Panc1 (cell line): ENCODE results near the gene ATR. TPM values are rescaled to one million over a fixed set of nuclear protein-coding genes. Genes with fewer than 3 reads are reported as not detected.
"Not testable (repeated sequence)": the region's sequence is repeated elsewhere in the genome, so short reads cannot be mapped to it uniquely, and the experiment has no call there.

ENCODE experiments used
- ATAC-seq: fragments of 200-7000 bp; cut with Tn5 transposase; 2 replicates; pipeline ENCODE4 v1.9.1; 2020; ENCODE audit warnings: mild to moderate bottlenecking, moderate library complexity
- BruUV-seq: library from RNA; stranded (reverse); fragments of 400-500 nt; replicated peaks from 2 replicates; lab custom pipeline; 2021; lab: Mats Ljungman, UMichigan
- CTCF ChIA-PET: fragments of 300-600 bp; sonication (Branson Sonifier 250); formaldehyde crosslinking; loops from one replicate; lab custom pipeline; 2022; ENCODE audit warnings: antibody characterized with exemption; lab: Charles Lee
- POLR2A ChIA-PET: fragments of 300-600 bp; sonication (Branson Sonifier 250); formaldehyde crosslinking; loops from one replicate; lab custom pipeline; 2022; ENCODE audit warnings: antibody characterized with exemption; lab: Charles Lee
- DNase-seq: peaks from one replicate; pipeline ENCODE4 v3.0.0-alpha.2; 2010; ENCODE audit warnings: low read depth, low spot score
- H3K27ac ChIP-seq: 2 replicates; pipeline ENCODE4 v1.5.1; 2011; ENCODE audit warnings: mild to moderate bottlenecking, low read length, inconsistent platforms
- H3K27me3 ChIP-seq: fragments of 200-500 bp; sonication (Bioruptor generic); 2 replicates; pipeline ENCODE4 v1.6.0; 2014; ENCODE audit warnings: low read length, inconsistent platforms; ENCODE audit not compliant: control insufficient read depth, insufficient read depth
- H3K36me3 ChIP-seq: fragments of 200-500 bp; sonication (Bioruptor generic); 2 replicates; pipeline ENCODE4 v1.5.1; 2014; ENCODE audit warnings: inconsistent platforms, mild to moderate bottlenecking, low read length, moderate library complexity; ENCODE audit not compliant: control insufficient read depth, insufficient read depth
- H3K4me1 ChIP-seq: 2 replicates; pipeline ENCODE4 v1.5.1; 2011; ENCODE audit warnings: inconsistent platforms, mild to moderate bottlenecking, low read length, moderate library complexity; ENCODE audit not compliant: control insufficient read depth, insufficient read depth
- H3K4me3 ChIP-seq, 2 experiments: 2 replicates each; pipeline ENCODE4 v1.5.1; 2011 to 2012; ENCODE audit warnings: low read depth in 2 of 2, low read length in 2 of 2, mild to moderate bottlenecking in 2 of 2, inconsistent platforms in 1 of 2, moderate library complexity in 1 of 2
- H3K9me3 ChIP-seq: fragments of 200-500 bp; sonication (Bioruptor generic); 2 replicates; pipeline ENCODE4 v1.5.1; 2014; ENCODE audit warnings: low read depth, mild to moderate bottlenecking, inconsistent platforms, low read length, moderate library complexity; ENCODE audit not compliant: control insufficient read depth, insufficient read depth
- CTCF ChIP-seq: fragments of 450-650 bp; IDR thresholded peaks from 2 replicates; pipeline ENCODE4 v1.5.1; 2017; ENCODE audit warnings: mild to moderate bottlenecking
- POLR2AphosphoS5 ChIP-seq: IDR thresholded peaks from 2 replicates; pipeline ENCODE4 v1.6.1; 2012; ENCODE audit warnings: mild to moderate bottlenecking, low read depth, low read length, moderate library complexity
- SIN3A ChIP-seq: IDR thresholded peaks from 2 replicates; pipeline ENCODE4 v1.6.1; 2012; ENCODE audit warnings: low read depth, mild to moderate bottlenecking, low read length, moderate library complexity, borderline replicate concordance; ENCODE audit not compliant: insufficient read depth
- TCF7L2 ChIP-seq: IDR thresholded peaks from 2 replicates; pipeline ENCODE4 v1.6.1; 2011; ENCODE audit warnings: mild to moderate bottlenecking, low read depth, low read length, inconsistent platforms
- in situ Hi-C: cut with HindIII; loops from 2 replicates; pipeline ENCODE4 v1.10.0; 2016; ENCODE audit warnings: low sequenced_read_pairs, low pct_unique_long_range_greater_than_20kb
- intact Hi-C: fragments of 100-400 bp; cut with micrococcal nuclease; formaldehyde crosslinking; loops from one replicate; pipeline ENCODE4 v1.10.0; 2022; ENCODE audit not compliant: unreplicated experiment
- total RNA-seq: library from RNA; stranded (reverse); gene quantifications from one replicate; pipeline ENCODE4 v1.2.1, GENCODE V29; 2021; ENCODE audit not compliant: unreplicated experiment
- TF ChIP-seq, protein P1 (sequence below), 2 experiments: IDR thresholded peaks; 2 replicates each; pipeline ENCODE4 v1.6.1; 2011 to 2012; ENCODE audit warnings: low read depth in 2 of 2, control low read depth in 1 of 2, low read length in 1 of 2, mild to moderate bottlenecking in 1 of 2, moderate library complexity in 1 of 2; ENCODE audit not compliant: insufficient read depth in 1 of 2

ATR gene
- total RNA-seq, 1 experiment from 2014 or later: 38.6 TPM

DNA sequence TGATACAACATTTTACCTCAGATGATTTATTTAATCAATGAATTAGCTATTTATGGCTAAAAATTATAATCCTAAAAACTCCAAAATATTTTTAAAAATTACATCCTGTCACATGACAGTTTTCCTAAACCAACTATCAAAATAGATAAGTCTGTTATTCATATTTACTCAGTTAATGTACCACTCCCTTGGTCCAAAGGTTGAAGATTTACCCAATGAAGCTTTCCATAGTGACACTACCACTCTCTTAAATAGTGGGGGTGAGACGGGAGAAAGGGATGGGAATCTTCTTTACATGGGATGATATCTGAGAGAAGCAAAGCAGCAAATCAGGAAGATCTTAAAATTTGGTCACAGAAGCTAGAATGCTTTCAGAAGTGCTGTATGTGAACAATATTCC is 161.2 kb downstream of the ATR start:
- no peak for DNase-seq
- Histone ChIP-seq H3K27me3 (no peaks in the 10 kb centered on the region), H3K4me3 (no peak overlapping the region), H3K36me3 (peaks cover 24% of the 10 kb centered on the region), H3K9me3 (no peaks in the 10 kb centered on the region), H3K4me1 (no peaks in the 10 kb centered on the region), H3K27ac (no peak overlapping the region)
- no TSS peak for BruUV-seq
- in situ Hi-C loops (no loop called here), intact Hi-C loops (no loop called here)
- ATAC-seq: no peak
- CTCF ChIA-PET: no interaction called here
- POLR2A ChIA-PET: no interaction called here
- TF ChIP-seq POLR2AphosphoS5 (no peak), TCF7L2 (no peak), SIN3A (no peak), CTCF (no peak)
- TF ChIP-seq, protein P1, sequence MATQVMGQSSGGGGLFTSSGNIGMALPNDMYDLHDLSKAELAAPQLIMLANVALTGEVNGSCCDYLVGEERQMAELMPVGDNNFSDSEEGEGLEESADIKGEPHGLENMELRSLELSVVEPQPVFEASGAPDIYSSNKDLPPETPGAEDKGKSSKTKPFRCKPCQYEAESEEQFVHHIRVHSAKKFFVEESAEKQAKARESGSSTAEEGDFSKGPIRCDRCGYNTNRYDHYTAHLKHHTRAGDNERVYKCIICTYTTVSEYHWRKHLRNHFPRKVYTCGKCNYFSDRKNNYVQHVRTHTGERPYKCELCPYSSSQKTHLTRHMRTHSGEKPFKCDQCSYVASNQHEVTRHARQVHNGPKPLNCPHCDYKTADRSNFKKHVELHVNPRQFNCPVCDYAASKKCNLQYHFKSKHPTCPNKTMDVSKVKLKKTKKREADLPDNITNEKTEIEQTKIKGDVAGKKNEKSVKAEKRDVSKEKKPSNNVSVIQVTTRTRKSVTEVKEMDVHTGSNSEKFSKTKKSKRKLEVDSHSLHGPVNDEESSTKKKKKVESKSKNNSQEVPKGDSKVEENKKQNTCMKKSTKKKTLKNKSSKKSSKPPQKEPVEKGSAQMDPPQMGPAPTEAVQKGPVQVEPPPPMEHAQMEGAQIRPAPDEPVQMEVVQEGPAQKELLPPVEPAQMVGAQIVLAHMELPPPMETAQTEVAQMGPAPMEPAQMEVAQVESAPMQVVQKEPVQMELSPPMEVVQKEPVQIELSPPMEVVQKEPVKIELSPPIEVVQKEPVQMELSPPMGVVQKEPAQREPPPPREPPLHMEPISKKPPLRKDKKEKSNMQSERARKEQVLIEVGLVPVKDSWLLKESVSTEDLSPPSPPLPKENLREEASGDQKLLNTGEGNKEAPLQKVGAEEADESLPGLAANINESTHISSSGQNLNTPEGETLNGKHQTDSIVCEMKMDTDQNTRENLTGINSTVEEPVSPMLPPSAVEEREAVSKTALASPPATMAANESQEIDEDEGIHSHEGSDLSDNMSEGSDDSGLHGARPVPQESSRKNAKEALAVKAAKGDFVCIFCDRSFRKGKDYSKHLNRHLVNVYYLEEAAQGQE (IDR thresholded peaks at IDR 0.05; ENCODE audit: insufficient read depth in 1 of 2, low read depth in 2 of 2, low read length in 1 of 2): no peak

DNA sequence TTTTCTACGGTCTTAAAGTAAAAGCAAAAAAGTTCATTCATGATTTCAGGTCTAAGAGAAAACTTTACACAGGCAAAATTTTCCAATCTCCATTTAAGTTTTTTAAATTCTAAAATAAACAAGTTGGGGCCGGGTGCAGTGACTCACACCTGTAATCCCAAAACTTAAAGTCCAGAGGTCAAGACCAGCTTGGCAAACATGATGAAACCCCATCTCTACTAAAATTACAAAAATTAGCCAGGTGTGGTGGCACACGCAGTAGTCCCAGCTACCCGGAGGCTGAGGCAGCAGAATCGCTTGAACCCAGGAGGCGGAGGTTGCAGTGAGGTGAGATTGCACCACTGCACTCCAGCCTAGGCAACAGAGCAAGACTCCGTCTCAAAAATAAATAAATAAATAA is 178.0 kb downstream of the ATR start:
- intact Hi-C loops, H3K4me3 ChIP-seq, H3K27me3 ChIP-seq, DNase-seq, H3K9me3 ChIP-seq, POLR2A ChIA-PET, CTCF ChIA-PET, BruUV-seq, ATAC-seq, in situ Hi-C loops, H3K27ac ChIP-seq, H3K4me1 ChIP-seq: not testable (repeated sequence)
- peaks cover 14% of the 10 kb centered on the region; the same call in 1 of the 2 replicates for H3K36me3 ChIP-seq

Other genes with a start within 250 kb of the ATR start
- 29.9 TPM for gene XRN1, start 130.7 kb downstream of the ATR start, total RNA-seq
- gene PLS1, start 17.7 kb upstream of the ATR start, total RNA-seq: 36.1 TPM
- gene TRPC1, start 145.3 kb upstream of the ATR start, total RNA-seq: 29.6 TPM